Keratinocyte (primary cell): ENCODE results near the gene DENND1C. TPM values are rescaled to one million over a fixed set of nuclear protein-coding genes. Genes with fewer than 3 reads are reported as not detected.

ENCODE experiments used
- DNase-seq: peaks from one replicate; pipeline ENCODE4 v3.0.0-alpha.2; 2011; ENCODE audit warnings: low read depth, missing footprints, low spot score
- FAIRE-seq: peaks from 2 replicates; lab custom pipeline; 2011; peaks lifted over from hg19 to GRCh38; lab: Jason Lieb, UNC
- H2AFZ ChIP-seq: 2 replicates; pipeline ENCODE4 v1.6.0; 2012; ENCODE audit warnings: low read length, control low read depth, inconsistent platforms; ENCODE audit not compliant: control insufficient read depth
- H3K27ac ChIP-seq: 2 replicates; pipeline ENCODE4 v1.5.1; 2011; ENCODE audit warnings: low read length; ENCODE audit not compliant: control insufficient read depth, insufficient read depth
- H3K27me3 ChIP-seq: 3 replicates; pipeline ENCODE4 v1.6.0; 2011; ENCODE audit warnings: low read length; ENCODE audit not compliant: control insufficient read depth, insufficient read depth; ENCODE audit errors: extremely low read depth
- H3K36me3 ChIP-seq, 2 experiments: 2 replicates in 1 of 2; 3 replicates in 1 of 2; pipeline ENCODE4 v1.5.1; 2011; ENCODE audit warnings: low read length in 2 of 2, mild to moderate bottlenecking in 1 of 2; ENCODE audit not compliant: control insufficient read depth in 2 of 2, insufficient read depth in 2 of 2; ENCODE audit errors: extremely low read depth in 1 of 2
- H3K4me1 ChIP-seq: 3 replicates; pipeline ENCODE4 v1.5.1; 2011; ENCODE audit warnings: low read length; ENCODE audit not compliant: control insufficient read depth, insufficient read depth; ENCODE audit errors: extremely low read depth
- H3K4me2 ChIP-seq: 3 replicates; pipeline ENCODE4 v1.6.0; 2011; ENCODE audit warnings: low read depth, low read length; ENCODE audit not compliant: control insufficient read depth, insufficient read depth; ENCODE audit errors: extremely low read depth
- H3K4me3 ChIP-seq, 3 experiments: fragments of 200-600 bp in 1 of 3; sonication (generic) in 1 of 3; 2 replicates in 2 of 3; 3 replicates in 1 of 3; pipeline ENCODE4 v1.5.1; 2011 to 2016; ENCODE audit warnings: low read length in 3 of 3, mild to moderate bottlenecking in 3 of 3, control low read depth in 2 of 3, inconsistent platforms in 1 of 3, low read depth in 1 of 3, mixed read lengths in 1 of 3, mixed run types in 1 of 3, moderate library complexity in 1 of 3; ENCODE audit not compliant: control insufficient read depth in 2 of 3, insufficient read depth in 2 of 3; ENCODE audit errors: extremely low read depth in 1 of 3
- H3K79me2 ChIP-seq: 2 replicates; pipeline ENCODE4 v1.6.0; 2012; ENCODE audit warnings: low read length; ENCODE audit not compliant: control insufficient read depth, insufficient read depth
- H3K9ac ChIP-seq: 3 replicates; pipeline ENCODE4 v1.6.0; 2011; ENCODE audit warnings: low read length; ENCODE audit not compliant: control insufficient read depth, insufficient read depth; ENCODE audit errors: extremely low read depth
- H3K9me1 ChIP-seq: 3 replicates; pipeline ENCODE4 v1.6.0; 2011; ENCODE audit warnings: low read length; ENCODE audit not compliant: control insufficient read depth, insufficient read depth; ENCODE audit errors: extremely low read depth
- H3K9me3 ChIP-seq: 2 replicates; pipeline ENCODE4 v1.5.1; 2012; ENCODE audit warnings: low read depth, low read length; ENCODE audit not compliant: control insufficient read depth
- H4K20me1 ChIP-seq: 3 replicates; pipeline ENCODE4 v1.6.0; 2011; ENCODE audit warnings: low read length; ENCODE audit not compliant: control insufficient read depth, insufficient read depth; ENCODE audit errors: extremely low read depth
- CTCF ChIP-seq, 3 experiments: IDR thresholded peaks in 1 of 3; conservative IDR thresholded peaks in 1 of 3; optimal IDR thresholded peaks in 1 of 3; 2 replicates in 2 of 3; 3 replicates in 1 of 3; pipeline versions ENCODE3 to v1.5.1; 2011; ENCODE audit warnings: low read length in 3 of 3, mild to moderate bottlenecking in 3 of 3, moderate library complexity in 2 of 3, control low read depth in 1 of 3, inconsistent platforms in 1 of 3; ENCODE audit not compliant: insufficient read depth in 2 of 3; ENCODE audit errors: extremely low read depth in 1 of 3
- EZH2 ChIP-seq: IDR thresholded peaks from one replicate; pipeline ENCODE4 v1.6.1; 2012; ENCODE audit warnings: inconsistent platforms, mild to moderate bottlenecking, low read length, moderate library complexity
- dilution Hi-C: fragments of 300-500 bp; cut with MboI; formaldehyde crosslinking; loops from one replicate; pipeline ENCODE4 v1.7.0; 2020; ENCODE audit warnings: low sequenced_read_pairs; ENCODE audit not compliant: extremely low pct_ligation_motif_present
- polyA plus RNA-seq, 5 experiments: library from polyadenylated mRNA; depleted of rRNA in 3 of 5; stranded (reverse) in 3 of 5; stranded (forward) in 1 of 5; unstranded in 1 of 5; fragments of >200 nt; gene quantifications; 1 replicate in 1 of 5; 2 replicates in 3 of 5; 3 replicates in 1 of 5; pipeline versions ENCODE4 v1.2.1 to v1.2.3, GENCODE V29; 2011 to 2012; ENCODE audit warnings: missing spikeins in 2 of 5, low read depth in 1 of 5, low replicate concordance in 1 of 5

The DENND1C gene
- polyA plus RNA-seq, 1 donor (not counting 4 experiments of a cell fraction or from before 2014, with no cell fraction given): 0.09 TPM

GRCh38 chr19:6427131-6427530 lies 54.5 kb downstream of the DENND1C start:
- no peak overlapping the region for H2AFZ ChIP-seq
- no peak for FAIRE-seq
- peaks cover 22% of the 10 kb centered on the region for H3K79me2 ChIP-seq
- no peaks in the 10 kb centered on the region for H3K9me3 ChIP-seq
- peaks cover under 1 to 1% of the 10 kb centered on the region in 2 experiments for H3K36me3 ChIP-seq
- no peak for TF ChIP-seq EZH2
- TF ChIP-seq CTCF (optimal IDR thresholded peaks at IDR 0.05 in 1 of 3, IDR thresholded peaks at IDR 0.05 in 1 of 3, conservative IDR thresholded peaks at IDR 0.05 in 1 of 3; ENCODE audit: extremely low read depth in 1 of 3, insufficient read depth in 2 of 3, low read length in 3 of 3): no peak
- H3K9me1 ChIP-seq: peaks cover 2% of the 10 kb centered on the region
- dilution Hi-C loops: no loop called here
- no peaks in the 10 kb centered on the region for H3K27me3 ChIP-seq
- no peak overlapping the region for H3K27ac ChIP-seq
- no peak overlapping the region for H3K4me3 ChIP-seq
- peaks cover 11% of the 10 kb centered on the region for H3K4me1 ChIP-seq
- no peak overlapping the region for H3K4me2 ChIP-seq
- no peak overlapping the region for H3K9ac ChIP-seq
- peaks cover 14% of the 10 kb centered on the region for H4K20me1 ChIP-seq
- DNase-seq: no peak

GRCh38 chr19:6425732-6426620 lies 55.6 kb downstream of the DENND1C start:
- Histone ChIP-seq H3K4me2 (peak overlapping the region; percentile 49), H3K9ac (no peak overlapping the region), H3K79me2 (peaks cover 34% of the 10 kb centered on the region), H4K20me1 (peaks cover 14% of the 10 kb centered on the region), H3K36me3 (peaks cover 6 to 12% of the 10 kb centered on the region in 2 experiments), H3K9me1 (peaks cover 2% of the 10 kb centered on the region), H3K27me3 (no peaks in the 10 kb centered on the region), H3K4me1 (peaks cover 11% of the 10 kb centered on the region), H2AFZ (peak overlapping the region; percentile 74), H3K9me3 (no peaks in the 10 kb centered on the region), H3K27ac (peak overlapping the region; percentile 11), H3K4me3 (peak overlapping the region in 1 of 3 experiments; percentile 2)
- FAIRE-seq (no peak), DNase-seq (no peak)
- TF ChIP-seq EZH2 (no peak), CTCF (optimal IDR thresholded peaks at IDR 0.05 in 1 of 3, IDR thresholded peaks at IDR 0.05 in 1 of 3, conservative IDR thresholded peaks at IDR 0.05 in 1 of 3; ENCODE audit: extremely low read depth in 1 of 3, insufficient read depth in 2 of 3, low read length in 3 of 3) (peak in 1 of 3 experiments; percentile 38)
- dilution Hi-C loops: no loop called here
